HG03108 (cell line): ENCODE data around the gene MYOD1.

Source experiments
- ATAC-seq: cut with Tn5 transposase; IDR thresholded peaks from one replicate; pipeline ENCODE4 v1.9.1; 2021; ENCODE audit warnings: moderate library complexity; ENCODE audit not compliant: unreplicated experiment

Gene MYOD1

DNA sequence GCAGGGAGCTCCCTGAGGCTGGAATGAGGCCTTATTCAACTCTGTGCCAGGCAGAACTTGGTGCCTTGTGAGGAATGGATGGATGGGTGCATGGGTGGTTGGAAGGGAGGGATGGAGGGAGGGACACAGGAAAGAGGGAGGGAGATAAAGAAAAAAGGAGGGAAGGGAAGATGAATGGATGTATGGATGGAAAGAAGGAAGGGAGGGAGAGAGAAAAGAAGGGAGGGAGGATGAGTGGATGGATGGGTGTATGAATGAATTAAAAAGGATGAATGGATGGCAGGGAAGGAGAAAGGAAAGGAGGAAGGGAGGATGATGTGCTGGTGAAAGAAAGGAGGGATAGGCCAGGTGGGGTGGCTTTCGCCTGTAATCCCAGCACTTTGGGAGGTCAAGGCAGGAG is 49.8 kb downstream of the MYOD1 start:
- ATAC-seq, result no peak

DNA sequence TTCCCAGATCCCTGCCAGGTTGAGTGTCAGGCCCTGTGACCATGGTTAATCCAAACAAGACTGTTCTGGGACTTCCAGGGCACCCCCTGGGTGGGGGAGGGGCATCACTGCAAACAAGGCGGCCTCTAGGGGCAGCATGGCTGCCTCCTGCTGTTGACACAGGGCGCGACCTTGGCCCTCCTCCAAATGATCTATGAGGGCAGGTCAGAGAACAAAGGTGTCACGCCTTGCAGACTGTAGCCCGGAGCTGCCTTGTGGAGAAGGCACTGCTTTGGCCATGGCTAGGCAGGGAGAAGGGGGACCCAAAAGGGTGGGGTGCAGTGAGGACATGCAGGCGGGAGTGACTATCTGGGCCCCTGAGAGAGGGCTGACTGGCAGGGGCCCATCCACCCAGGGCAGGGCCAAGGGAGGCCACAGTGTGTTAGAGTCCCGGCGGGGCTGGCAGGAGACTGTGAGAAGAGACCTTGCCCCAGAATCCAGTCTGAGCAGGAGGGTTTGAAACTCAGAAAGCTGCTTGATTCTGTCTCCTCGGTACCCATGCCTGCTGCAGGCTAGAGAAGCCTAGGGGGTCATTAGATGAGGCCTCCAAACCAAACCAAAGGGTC is 50.8 kb downstream of the MYOD1 start:
- ATAC-seq, result no peak

DNA sequence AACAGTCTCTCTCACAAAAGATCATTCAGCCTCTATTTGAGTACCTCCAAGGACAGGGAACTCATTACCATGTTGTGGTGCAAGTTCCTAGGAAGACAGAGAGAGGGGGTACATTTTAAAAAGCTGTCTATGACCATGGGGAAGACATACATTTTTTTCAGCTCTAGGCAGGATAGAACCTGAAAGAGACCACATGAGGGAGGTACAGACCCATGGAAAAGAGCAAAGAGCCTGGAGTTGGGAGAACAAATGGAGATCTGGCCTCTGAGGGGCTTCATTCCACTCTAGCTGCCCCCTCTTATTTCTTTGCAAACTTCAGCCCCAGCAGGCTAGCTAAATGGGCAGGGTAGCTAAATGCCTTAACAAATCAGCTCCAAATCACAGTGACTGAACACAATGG is 51.5 kb downstream of the MYOD1 start:
- ATAC-seq, result no peak

DNA sequence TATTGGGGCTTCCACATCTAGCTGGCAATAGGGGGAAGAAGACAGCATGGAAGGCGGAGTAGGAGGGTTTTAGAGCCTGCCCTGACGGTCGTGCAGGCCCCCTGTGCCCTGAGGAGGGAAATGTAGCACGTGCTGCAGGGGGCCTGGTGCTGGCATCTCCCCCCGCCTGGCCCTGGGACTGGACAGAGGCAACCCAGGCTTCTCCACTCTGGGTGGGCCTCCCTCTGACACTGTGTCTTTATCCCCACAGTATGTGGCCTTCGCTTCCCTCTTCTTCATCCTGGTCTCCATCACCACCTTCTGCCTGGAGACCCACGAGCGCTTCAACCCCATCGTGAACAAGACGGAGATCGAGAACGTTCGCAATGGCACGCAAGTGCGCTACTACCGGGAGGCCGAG is 52.0 kb downstream of the MYOD1 start:
- no peak for ATAC-seq
